Endothelial cell (in vitro differentiated cells): ENCODE results near the gene F5. TPM values are rescaled to one million over a fixed set of nuclear protein-coding genes. Genes with fewer than 3 reads are reported as not detected.

ENCODE experiments used
- DNase-seq: peaks from one replicate; pipeline ENCODE4 v3.0.0; 2021; ENCODE audit warnings: low spot score
- H3K27ac Mint-ChIP-seq: one replicate; pipeline ENCODE4 v1.8.0; 2021; ENCODE audit warnings: mixed read lengths, inconsistent platforms; ENCODE audit not compliant: unreplicated experiment
- H3K27me3 Mint-ChIP-seq: one replicate; pipeline ENCODE4 v1.8.0; 2021; ENCODE audit warnings: mild to moderate bottlenecking, moderate library complexity, mixed read lengths, inconsistent platforms; ENCODE audit not compliant: unreplicated experiment
- H3K36me3 Mint-ChIP-seq: one replicate; pipeline ENCODE4 v1.8.0; 2021; ENCODE audit warnings: mild to moderate bottlenecking, low read depth, mixed read lengths, inconsistent platforms; ENCODE audit not compliant: unreplicated experiment
- H3K4me1 Mint-ChIP-seq: one replicate; pipeline ENCODE4 v1.8.0; 2021; ENCODE audit warnings: mild to moderate bottlenecking, mixed read lengths, inconsistent platforms; ENCODE audit not compliant: unreplicated experiment
- H3K4me3 Mint-ChIP-seq: one replicate; pipeline ENCODE4 v1.8.0; 2021; ENCODE audit warnings: mild to moderate bottlenecking, mixed read lengths, inconsistent platforms; ENCODE audit not compliant: unreplicated experiment
- H3K9me3 Mint-ChIP-seq: one replicate; pipeline ENCODE4 v1.8.0; 2021; ENCODE audit warnings: mixed read lengths, inconsistent platforms; ENCODE audit not compliant: unreplicated experiment
- CTCF ChIP-seq: fragments of 200-600 bp; sonication (generic); IDR thresholded peaks from one replicate; pipeline ENCODE4 v1.5.0; 2021; ENCODE audit warnings: antibody characterized with exemption; ENCODE audit not compliant: unreplicated experiment
- total RNA-seq: library from RNA; stranded (reverse); fragmentation: NEBNext Ultra II Directional; extraction: Animal tissue kit (Norgen Biotek cat#: 25700); gene quantifications from one replicate; pipeline ENCODE4 v1.2.1, GENCODE V29; 2021; ENCODE audit not compliant: unreplicated experiment

The F5 gene
- total RNA-seq, 1 donor from 2014 or later: not detected

- DNase-seq: no peak
- H3K27ac Mint-ChIP-seq: no peak overlapping the region
- no peaks in the 10 kb centered on the region for H3K9me3 Mint-ChIP-seq
- H3K4me1 Mint-ChIP-seq: no peaks in the 10 kb centered on the region
- H3K27me3 Mint-ChIP-seq: peaks cover 1% of the 10 kb centered on the region
- no peak overlapping the region for H3K4me3 Mint-ChIP-seq
- no peaks in the 10 kb centered on the region for H3K36me3 Mint-ChIP-seq
- TF ChIP-seq CTCF: no peak
Observed at GRCh38 chr1:169548282-169548681, 38.0 kb downstream of the F5 start.

GRCh38 chr1:169546087-169546995 is 39.9 kb downstream of the F5 start:
- no peaks in the 10 kb centered on the region for H3K9me3 Mint-ChIP-seq
- DNase-seq: peak; percentile 57
- H3K4me1 Mint-ChIP-seq: no peaks in the 10 kb centered on the region
- peaks cover 1% of the 10 kb centered on the region for H3K27me3 Mint-ChIP-seq
- H3K27ac Mint-ChIP-seq: no peak overlapping the region
- peak; percentile 72 for TF ChIP-seq CTCF
- H3K36me3 Mint-ChIP-seq: no peaks in the 10 kb centered on the region
- no peak overlapping the region for H3K4me3 Mint-ChIP-seq

GRCh38 chr1:169545472-169545871 is 40.8 kb downstream of the F5 start:
- H3K9me3 Mint-ChIP-seq: no peaks in the 10 kb centered on the region

GRCh38 chr1:169538998-169539871 is 47.0 kb downstream of the F5 start:
- H3K4me3 Mint-ChIP-seq: no peak overlapping the region
- TF ChIP-seq CTCF: no peak
- H3K4me1 Mint-ChIP-seq: no peaks in the 10 kb centered on the region
- no peak for DNase-seq
- no peak overlapping the region for H3K27ac Mint-ChIP-seq
- no peaks in the 10 kb centered on the region for H3K27me3 Mint-ChIP-seq
- H3K36me3 Mint-ChIP-seq: no peaks in the 10 kb centered on the region
- H3K9me3 Mint-ChIP-seq: no peaks in the 10 kb centered on the region

More at GRCh38 chr1:169545472-169545871, 40.8 kb downstream of the F5 start:
- Mint-ChIP-seq H3K4me3 (no peak overlapping the region), H3K36me3 (no peaks in the 10 kb centered on the region), H3K27ac (no peak overlapping the region), H3K4me1 (no peaks in the 10 kb centered on the region), H3K27me3 (no peaks in the 10 kb centered on the region)
- no peak for DNase-seq
- TF ChIP-seq CTCF: no peak
